ENCODE results near the gene ARHGEF16. TPM values are rescaled to one million over a fixed set of nuclear protein-coding genes. Genes with fewer than 3 reads are reported as not detected.

The ARHGEF16 gene
- total RNA-seq, 2 donors from 2014 or later = 0.10 TPM; not detected in 1

DNA sequence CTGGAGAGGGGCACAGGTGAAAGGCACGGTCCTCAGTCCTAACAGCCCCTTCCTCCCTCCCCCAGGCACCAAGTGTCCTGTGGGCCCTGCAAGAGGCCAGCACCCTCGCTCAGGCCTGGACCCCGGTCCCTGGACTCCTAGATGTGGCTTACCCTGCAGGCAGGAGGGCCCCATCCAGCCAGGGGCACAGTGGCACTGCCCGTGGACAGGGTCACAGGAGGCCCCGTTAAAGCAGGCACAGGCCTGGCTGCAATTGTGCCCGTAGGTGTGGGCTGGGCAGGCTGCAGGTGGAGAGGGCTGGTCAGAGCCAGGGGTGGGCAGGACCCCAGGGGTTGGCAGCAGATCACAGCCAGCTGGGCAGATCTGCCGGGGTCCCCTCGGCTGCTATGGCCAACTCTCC lies 44.5 kb downstream of the ARHGEF16 start:
- no peak for ATAC-seq
- H3K9me3 ChIP-seq (ENCODE audit: control insufficient read depth, low read length, poor library complexity, severe bottlenecking) = no peaks in the 10 kb centered on the region
- H3K27me3 Mint-ChIP-seq = no peaks in the 10 kb centered on the region
- H3K4me1 Mint-ChIP-seq = peaks cover 3% of the 10 kb centered on the region
- no peak overlapping the region for H3K27ac Mint-ChIP-seq
- H3K36me3 Mint-ChIP-seq (ENCODE audit: low read depth) = no peaks in the 10 kb centered on the region
- no peak overlapping the region for H3K4me3 Mint-ChIP-seq
- no peak for DNase-seq

GRCh38 chr1:3499611-3500010 lies 45.1 kb downstream of the ARHGEF16 start:
- no peak for DNase-seq

DNA sequence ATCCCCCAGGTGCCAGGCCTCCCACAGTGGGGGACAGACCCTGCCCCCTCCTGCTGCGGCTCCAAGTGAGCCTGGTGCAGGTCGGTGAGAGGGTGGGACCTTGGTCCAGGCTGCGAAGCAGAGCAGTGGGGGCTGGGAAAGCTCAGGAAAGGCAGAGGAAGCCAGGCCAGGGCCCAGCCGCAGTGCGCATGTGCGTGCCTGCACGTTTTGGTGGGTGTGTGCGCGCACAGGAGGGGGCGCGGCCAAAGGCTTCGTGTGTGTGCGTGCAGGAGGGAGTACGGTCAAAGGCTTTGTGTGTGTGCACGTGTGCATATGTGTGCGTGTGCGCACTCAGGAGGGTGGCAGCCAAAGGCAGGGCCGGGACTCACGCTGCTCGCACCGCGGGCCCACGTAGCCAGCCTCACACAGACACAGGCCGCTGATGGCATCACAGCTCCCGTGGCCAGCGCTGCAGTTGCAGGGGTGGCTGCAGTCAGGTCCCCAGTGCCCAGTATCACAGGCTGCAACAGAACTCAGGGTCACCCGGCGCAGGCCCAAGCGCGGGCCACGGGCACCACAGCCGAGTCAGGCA lies 45.9 kb downstream of the ARHGEF16 start:
- Mint-ChIP-seq H3K27ac (no peak overlapping the region), H3K36me3 (ENCODE audit: low read depth) (no peaks in the 10 kb centered on the region), H3K4me3 (no peak overlapping the region), H3K27me3 (no peaks in the 10 kb centered on the region), H3K4me1 (peaks cover 3% of the 10 kb centered on the region)
- ATAC-seq (no peak), DNase-seq (no peak)
- H3K9me3 ChIP-seq (ENCODE audit: control insufficient read depth, low read length, poor library complexity, severe bottlenecking) = no peaks in the 10 kb centered on the region

More at GRCh38 chr1:3499611-3500010, 45.1 kb downstream of the ARHGEF16 start:
- H3K36me3 Mint-ChIP-seq (ENCODE audit: low read depth) = no peaks in the 10 kb centered on the region
- H3K27ac Mint-ChIP-seq = no peak overlapping the region
- H3K27me3 Mint-ChIP-seq = no peaks in the 10 kb centered on the region
- H3K4me1 Mint-ChIP-seq = peaks cover 3% of the 10 kb centered on the region
- ATAC-seq = no peak
- no peak overlapping the region for H3K4me3 Mint-ChIP-seq
- no peaks in the 10 kb centered on the region for H3K9me3 ChIP-seq (ENCODE audit: control insufficient read depth, low read length, poor library complexity, severe bottlenecking)

DNA sequence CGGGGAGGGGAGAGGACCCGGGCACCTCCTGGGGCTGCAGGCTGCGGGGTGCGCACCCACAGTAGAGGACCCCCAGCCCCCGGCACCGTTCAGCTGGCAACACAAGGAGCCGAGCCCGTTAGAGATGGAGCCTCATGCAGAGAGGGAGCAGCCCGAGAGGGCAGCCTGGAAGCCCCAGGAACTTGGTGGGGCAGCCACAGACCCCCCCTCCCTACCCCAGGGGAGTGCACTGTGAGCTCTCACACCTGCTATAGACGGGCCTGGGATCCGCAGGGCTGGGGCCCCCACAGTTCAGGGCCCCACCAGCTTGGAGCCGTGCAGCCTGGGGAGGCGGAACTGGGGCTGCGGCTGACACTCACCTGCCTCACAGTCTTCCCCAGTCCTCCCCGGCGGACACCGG lies 47.0 kb downstream of the ARHGEF16 start:
- Mint-ChIP-seq H3K36me3 (ENCODE audit: low read depth) (no peaks in the 10 kb centered on the region), H3K4me3 (no peak overlapping the region), H3K4me1 (peaks cover 3% of the 10 kb centered on the region), H3K27me3 (no peaks in the 10 kb centered on the region), H3K27ac (no peak overlapping the region)
- ATAC-seq (no peak), DNase-seq (no peak)
- no peaks in the 10 kb centered on the region for H3K9me3 ChIP-seq (ENCODE audit: control insufficient read depth, low read length, poor library complexity, severe bottlenecking)

- ATAC-seq = peak; percentile 50
- H3K27ac Mint-ChIP-seq = no peak overlapping the region
- H3K4me3 Mint-ChIP-seq = no peak overlapping the region
- no peaks in the 10 kb centered on the region for H3K27me3 Mint-ChIP-seq
- no peaks in the 10 kb centered on the region for H3K9me3 ChIP-seq (ENCODE audit: control insufficient read depth, low read length, poor library complexity, severe bottlenecking)
- peak in 2 of 3 donors; percentile 23 to 45 for DNase-seq
- no peaks in the 10 kb centered on the region for H3K36me3 Mint-ChIP-seq (ENCODE audit: low read depth)
- H3K4me1 Mint-ChIP-seq = peaks cover 3% of the 10 kb centered on the region
Measured at GRCh38 chr1:3501856-3502640, 47.6 kb downstream of the ARHGEF16 start.

DNA sequence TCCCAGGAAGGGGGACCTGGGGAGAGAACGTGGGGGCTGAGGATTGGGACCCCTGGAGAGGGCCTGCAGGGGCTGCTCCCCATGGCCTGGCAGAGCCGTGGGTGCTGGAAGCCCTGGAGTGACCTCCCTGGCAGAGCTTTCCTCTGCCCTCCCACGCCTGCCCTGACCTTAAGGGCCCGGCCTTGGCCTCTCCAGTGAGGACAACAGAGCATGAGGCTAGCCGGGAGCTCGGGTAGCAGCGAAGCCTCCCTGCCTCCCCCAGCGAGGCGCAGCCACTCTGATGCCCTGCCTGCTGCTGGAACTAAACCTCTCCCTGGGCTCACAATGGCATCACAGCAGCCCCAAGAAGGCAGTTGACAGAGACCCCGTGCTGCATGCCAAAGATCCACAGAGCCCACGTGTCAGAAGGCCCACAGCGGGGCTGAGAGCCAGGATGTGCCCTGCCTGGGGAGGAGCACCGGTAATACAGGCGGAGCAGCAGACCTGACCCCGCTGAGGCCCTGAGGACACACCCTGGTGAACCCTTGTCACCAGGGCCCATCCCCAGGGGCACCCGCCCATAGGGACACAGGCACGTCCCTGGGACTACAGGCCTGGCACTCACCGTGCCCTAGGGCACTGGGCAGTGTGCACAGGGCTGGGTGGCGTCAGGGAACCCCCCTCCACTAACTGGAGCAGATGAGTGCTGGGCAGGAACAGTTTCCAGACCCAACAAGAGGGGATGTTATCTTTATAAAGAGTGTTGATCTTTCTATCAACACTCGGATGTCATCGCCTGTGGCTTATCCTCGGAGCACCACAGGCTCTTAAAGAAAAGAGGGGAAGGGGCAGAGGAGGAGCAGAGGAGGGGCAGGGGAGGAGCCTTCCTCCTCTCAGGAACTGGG lies 48.4 kb downstream of the ARHGEF16 start:
- Mint-ChIP-seq H3K27ac (no peak overlapping the region), H3K4me3 (no peak overlapping the region), H3K27me3 (no peaks in the 10 kb centered on the region), H3K4me1 (peaks cover 5% of the 10 kb centered on the region), H3K36me3 (ENCODE audit: low read depth) (no peaks in the 10 kb centered on the region)
- no peaks in the 10 kb centered on the region for H3K9me3 ChIP-seq (ENCODE audit: control insufficient read depth, low read length, poor library complexity, severe bottlenecking)
- DNase-seq (no peak), ATAC-seq (no peak)

- Mint-ChIP-seq H3K4me1 (peaks cover 5% of the 10 kb centered on the region), H3K27ac (no peak overlapping the region), H3K27me3 (no peaks in the 10 kb centered on the region), H3K36me3 (ENCODE audit: low read depth) (no peaks in the 10 kb centered on the region), H3K4me3 (no peak overlapping the region)
- DNase-seq (no peak), ATAC-seq (no peak)
- no peaks in the 10 kb centered on the region for H3K9me3 ChIP-seq (ENCODE audit: control insufficient read depth, low read length, poor library complexity, severe bottlenecking)
Measured at GRCh38 chr1:3503525-3503886, 49.0 kb downstream of the ARHGEF16 start.

- Mint-ChIP-seq H3K4me1 (peaks cover 5% of the 10 kb centered on the region), H3K4me3 (no peak overlapping the region), H3K27me3 (no peaks in the 10 kb centered on the region), H3K27ac (no peak overlapping the region), H3K36me3 (ENCODE audit: low read depth) (no peaks in the 10 kb centered on the region)
- no peaks in the 10 kb centered on the region for H3K9me3 ChIP-seq (ENCODE audit: control insufficient read depth, low read length, poor library complexity, severe bottlenecking)
- no peak for DNase-seq
- no peak for ATAC-seq
Measured at GRCh38 chr1:3504151-3504821, 49.8 kb downstream of the ARHGEF16 start.

GRCh38 chr1:3504822-3505153 lies 50.3 kb downstream of the ARHGEF16 start:
- H3K4me1 Mint-ChIP-seq = peaks cover 5% of the 10 kb centered on the region
- ATAC-seq = no peak
- H3K4me3 Mint-ChIP-seq = no peak overlapping the region
- no peaks in the 10 kb centered on the region for H3K9me3 ChIP-seq (ENCODE audit: control insufficient read depth, low read length, poor library complexity, severe bottlenecking)
- H3K36me3 Mint-ChIP-seq (ENCODE audit: low read depth) = no peaks in the 10 kb centered on the region
- no peak for DNase-seq
- H3K27me3 Mint-ChIP-seq = no peaks in the 10 kb centered on the region
- no peak overlapping the region for H3K27ac Mint-ChIP-seq

- no peak overlapping the region for H3K4me3 Mint-ChIP-seq
- H3K27ac Mint-ChIP-seq = no peak overlapping the region
- no peaks in the 10 kb centered on the region for H3K36me3 Mint-ChIP-seq (ENCODE audit: low read depth)
- no peak for ATAC-seq
- peaks cover 5% of the 10 kb centered on the region for H3K4me1 Mint-ChIP-seq
- H3K27me3 Mint-ChIP-seq = no peaks in the 10 kb centered on the region
- no peak for DNase-seq
- H3K9me3 ChIP-seq (ENCODE audit: control insufficient read depth, low read length, poor library complexity, severe bottlenecking) = no peaks in the 10 kb centered on the region
Measured at GRCh38 chr1:3505161-3505560, 50.7 kb downstream of the ARHGEF16 start.

GRCh38 chr1:3506041-3506440 lies 51.6 kb downstream of the ARHGEF16 start:
- peaks cover 7% of the 10 kb centered on the region for H3K4me1 Mint-ChIP-seq
- ATAC-seq = no peak
- no peaks in the 10 kb centered on the region for H3K36me3 Mint-ChIP-seq (ENCODE audit: low read depth)
- no peaks in the 10 kb centered on the region for H3K9me3 ChIP-seq (ENCODE audit: control insufficient read depth, low read length, poor library complexity, severe bottlenecking)
- no peak overlapping the region for H3K4me3 Mint-ChIP-seq
- H3K27me3 Mint-ChIP-seq = no peaks in the 10 kb centered on the region
- H3K27ac Mint-ChIP-seq = no peak overlapping the region
- DNase-seq = no peak

DNA sequence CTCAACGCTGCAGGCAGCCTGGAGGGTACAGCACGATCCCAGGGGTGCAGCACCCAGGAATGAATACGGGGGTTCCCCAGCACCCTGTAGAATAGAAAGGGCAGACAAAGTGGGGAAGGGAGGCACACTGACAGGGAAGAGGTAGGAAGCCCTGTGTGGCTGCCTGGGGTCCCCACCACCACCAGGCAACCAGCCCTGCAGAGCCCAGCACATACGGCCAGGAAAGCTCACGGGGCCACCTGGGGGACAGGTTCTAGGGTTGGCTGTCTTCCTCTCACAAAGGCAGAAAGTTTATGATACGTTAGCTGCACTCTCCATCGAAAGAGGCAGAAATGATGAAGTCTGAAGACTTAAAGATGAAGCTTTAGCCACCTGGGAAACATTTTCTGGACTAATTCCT lies 52.5 kb downstream of the ARHGEF16 start:
- H3K9me3 ChIP-seq (ENCODE audit: control insufficient read depth, low read length, poor library complexity, severe bottlenecking) = no peaks in the 10 kb centered on the region
- Mint-ChIP-seq H3K27ac (no peak overlapping the region), H3K27me3 (no peaks in the 10 kb centered on the region), H3K36me3 (ENCODE audit: low read depth) (no peaks in the 10 kb centered on the region), H3K4me1 (peaks cover 7% of the 10 kb centered on the region), H3K4me3 (no peak overlapping the region)
- DNase-seq = no peak
- no peak for ATAC-seq

DNA sequence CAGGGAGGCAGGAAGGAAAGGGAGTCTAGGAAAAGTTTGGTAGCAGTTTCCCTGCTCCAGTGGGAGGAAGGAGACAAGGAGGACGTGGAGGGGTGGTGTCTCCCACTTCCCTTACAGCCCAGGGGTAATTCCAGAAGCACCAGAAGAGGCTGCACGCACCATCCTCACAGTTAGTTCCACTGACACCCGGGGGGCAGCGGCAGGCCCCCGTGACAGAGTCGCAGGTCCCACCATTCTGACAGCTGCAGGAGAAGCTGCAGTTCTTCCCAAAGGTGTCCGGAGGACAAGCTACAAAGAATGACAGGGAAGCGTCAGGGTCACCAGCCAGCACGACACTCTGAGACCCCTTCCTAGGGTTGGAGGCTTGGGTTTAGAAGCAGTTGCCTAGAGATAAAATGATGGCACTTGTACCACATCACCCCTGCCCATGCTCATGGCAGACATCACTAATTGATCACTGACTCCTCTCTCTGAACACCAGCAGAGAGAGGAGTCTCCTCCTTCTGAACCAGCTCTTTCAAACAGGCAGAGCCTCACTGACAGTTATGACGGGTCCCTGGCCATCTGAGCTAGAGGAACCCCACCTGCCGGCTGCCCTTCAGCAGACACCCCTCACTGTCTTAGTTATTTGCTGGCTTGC lies 53.3 kb downstream of the ARHGEF16 start:
- DNase-seq = no peak
- Mint-ChIP-seq H3K4me3 (no peak overlapping the region), H3K27ac (no peak overlapping the region), H3K36me3 (ENCODE audit: low read depth) (no peaks in the 10 kb centered on the region), H3K4me1 (peaks cover 9% of the 10 kb centered on the region), H3K27me3 (no peaks in the 10 kb centered on the region)
- no peak for ATAC-seq
- H3K9me3 ChIP-seq (ENCODE audit: control insufficient read depth, low read length, poor library complexity, severe bottlenecking) = no peaks in the 10 kb centered on the region

Data from T-helper 17 cell (primary cell).